Mucosa of rectum (tissue), 2 donors: Measurements from ENCODE around the gene P3H2.
A peak's percentile ranks its signal among the peaks of the same experiment; 100 is the strongest.
"Not testable (repeated sequence)": the region's sequence is repeated elsewhere in the genome, so short reads cannot be mapped to it uniquely, and the experiment has no call there.

ENCODE experiments used
- H3K27ac ChIP-seq, 2 donors: one replicate each; pipeline ENCODE4 v1.7.0; 2013; ENCODE audit warnings: inconsistent platforms in 2 of 2, low read depth in 2 of 2, low read length in 2 of 2
- H3K27me3 ChIP-seq, 2 donors: one replicate each; pipeline ENCODE4 v1.7.0; 2013; ENCODE audit warnings: low read length in 2 of 2; ENCODE audit not compliant: control insufficient read depth in 2 of 2, insufficient read depth in 2 of 2
- H3K36me3 ChIP-seq, 2 donors: one replicate each; pipeline ENCODE4 v1.7.0; 2013; ENCODE audit warnings: low read length in 2 of 2; ENCODE audit not compliant: control insufficient read depth in 2 of 2, insufficient read depth in 2 of 2
- H3K4me1 ChIP-seq, 2 donors: one replicate each; pipeline ENCODE4 v1.7.0; 2013; ENCODE audit warnings: low read length in 2 of 2, mild to moderate bottlenecking in 1 of 2; ENCODE audit not compliant: control insufficient read depth in 2 of 2, insufficient read depth in 2 of 2
- H3K4me3 ChIP-seq, 2 donors: one replicate each; pipeline ENCODE4 v1.7.0; 2013; ENCODE audit warnings: low read length in 2 of 2
- H3K9ac ChIP-seq, 2 donors: one replicate each; pipeline ENCODE4 v1.7.0; 2013; ENCODE audit warnings: low read length in 2 of 2, low read depth in 1 of 2, mild to moderate bottlenecking in 1 of 2
- H3K9me3 ChIP-seq, 2 donors: one replicate each; pipeline ENCODE4 v1.7.0; 2013; ENCODE audit warnings: low read length in 2 of 2; ENCODE audit not compliant: control insufficient read depth in 2 of 2
- donor health status: healthy.
- donor health status: Normal muscosa, but diverticular disease.

The P3H2 gene

GRCh38 chr3:190076601-190077394 is 43.9 kb downstream of the P3H2 start:
- Histone ChIP-seq H3K9ac (no peak overlapping the region), H3K4me3 (no peak overlapping the region), H3K9me3 (no peaks in the 10 kb centered on the region), H3K4me1 (peaks cover 0 to 4% of the 10 kb centered on the region in 2 donors), H3K27ac (no peak overlapping the region), H3K36me3 (no peaks in the 10 kb centered on the region), H3K27me3 (no peaks in the 10 kb centered on the region)

- Histone ChIP-seq H3K27me3 (no peaks in the 10 kb centered on the region), H3K4me3 (no peak overlapping the region), H3K9ac (no peak overlapping the region), H3K27ac (no peak overlapping the region), H3K4me1 (peaks cover 0 to 4% of the 10 kb centered on the region in 2 donors), H3K9me3 (no peaks in the 10 kb centered on the region), H3K36me3 (no peaks in the 10 kb centered on the region)
These were observed 44.6 kb downstream of the P3H2 start for GRCh38 chr3:190076136-190076535.

- H3K9me3 ChIP-seq, result no peaks in the 10 kb centered on the region
- no peaks in the 10 kb centered on the region for H3K36me3 ChIP-seq
- H3K4me3 ChIP-seq, result no peak overlapping the region
- peaks cover 0 to 4% of the 10 kb centered on the region in 2 donors for H3K4me1 ChIP-seq
- no peak overlapping the region for H3K9ac ChIP-seq
- no peaks in the 10 kb centered on the region for H3K27me3 ChIP-seq
- no peak overlapping the region for H3K27ac ChIP-seq
These were observed 45.9 kb downstream of the P3H2 start for GRCh38 chr3:190074817-190075216.

DNA sequence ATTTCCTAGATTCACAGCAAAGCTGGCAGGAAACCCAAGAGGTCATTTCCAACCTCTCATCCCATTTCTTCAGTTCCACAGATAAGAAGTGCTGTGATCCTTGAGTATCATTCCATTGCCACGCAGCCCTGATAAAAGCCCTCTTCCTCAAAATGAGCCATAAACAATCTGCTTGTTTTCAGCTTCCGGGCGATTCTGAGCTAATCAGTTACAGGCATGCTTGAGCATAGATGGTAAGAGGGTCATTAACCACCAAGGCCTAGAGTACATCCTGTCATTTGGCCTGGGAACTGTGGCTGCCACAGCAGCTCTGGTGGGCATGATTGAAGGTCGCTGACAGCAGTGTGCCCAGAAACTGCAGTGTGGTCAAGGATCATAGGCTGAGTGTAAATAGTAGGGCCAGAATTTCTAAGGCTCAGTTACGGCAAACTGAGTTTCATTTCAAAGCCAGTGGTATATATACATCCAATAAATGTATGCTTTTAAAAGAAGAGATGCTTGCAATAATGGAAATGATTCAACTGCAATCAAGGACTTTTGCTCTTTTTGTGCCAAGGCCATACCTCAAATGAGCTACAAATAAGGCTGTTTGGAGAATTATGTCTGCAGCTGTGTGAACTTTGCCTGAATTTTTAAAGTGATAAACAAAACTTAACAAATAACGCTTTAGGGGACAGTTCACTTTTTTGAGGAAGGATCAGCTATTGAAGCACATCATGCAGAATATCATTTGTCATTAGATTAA is 47.3 kb downstream of the P3H2 start:
- H3K9me3 ChIP-seq, result no peaks in the 10 kb centered on the region
- H3K4me3 ChIP-seq, result no peak overlapping the region
- H3K4me1 ChIP-seq, result peaks cover 0 to 4% of the 10 kb centered on the region in 2 donors
- no peak overlapping the region for H3K27ac ChIP-seq
- no peaks in the 10 kb centered on the region for H3K27me3 ChIP-seq
- H3K36me3 ChIP-seq, result no peaks in the 10 kb centered on the region
- H3K9ac ChIP-seq, result no peak overlapping the region

GRCh38 chr3:190072856-190073255 is 47.8 kb downstream of the P3H2 start:
- no peak overlapping the region for H3K9ac ChIP-seq
- H3K4me1 ChIP-seq, result peaks cover 0 to 4% of the 10 kb centered on the region in 2 donors
- no peak overlapping the region for H3K27ac ChIP-seq
- no peaks in the 10 kb centered on the region for H3K9me3 ChIP-seq
- H3K36me3 ChIP-seq, result no peaks in the 10 kb centered on the region
- H3K27me3 ChIP-seq, result no peaks in the 10 kb centered on the region
- no peak overlapping the region for H3K4me3 ChIP-seq

DNA sequence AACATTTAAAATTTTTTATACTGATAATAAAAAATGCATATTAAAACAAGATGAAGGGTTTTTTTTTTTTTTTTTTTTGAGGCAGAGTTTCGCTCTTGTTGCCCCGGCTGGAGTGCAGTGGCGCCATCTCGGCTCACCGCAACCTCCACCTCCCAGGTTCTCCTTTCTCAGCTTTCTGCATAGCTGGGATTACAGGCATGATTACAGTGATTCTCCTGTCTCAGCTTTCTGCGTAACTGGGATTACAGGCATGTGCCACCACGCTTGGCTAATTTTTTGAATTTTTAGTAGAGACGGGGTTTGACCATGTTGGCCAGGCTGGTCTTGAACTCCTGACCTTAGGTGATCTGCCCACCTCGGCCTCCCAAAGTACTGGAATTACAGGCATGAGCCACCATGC is 48.8 kb downstream of the P3H2 start:
- H3K9ac ChIP-seq, H3K4me1 ChIP-seq, H3K27me3 ChIP-seq, H3K27ac ChIP-seq, H3K36me3 ChIP-seq, H3K9me3 ChIP-seq, H3K4me3 ChIP-seq: not testable (repeated sequence)

- Histone ChIP-seq H3K27ac (no peak overlapping the region), H3K36me3 (no peaks in the 10 kb centered on the region), H3K9ac (no peak overlapping the region), H3K9me3 (no peaks in the 10 kb centered on the region), H3K4me3 (no peak overlapping the region), H3K4me1 (peaks cover 0 to 4% of the 10 kb centered on the region in 2 donors), H3K27me3 (no peaks in the 10 kb centered on the region)
These were observed 49.9 kb downstream of the P3H2 start for GRCh38 chr3:190070622-190071347.

- Histone ChIP-seq H3K27me3 (no peaks in the 10 kb centered on the region), H3K4me3 (no peak overlapping the region), H3K9ac (no peak overlapping the region), H3K36me3 (no peaks in the 10 kb centered on the region), H3K4me1 (peaks cover 2 to 14% of the 10 kb centered on the region in 2 donors), H3K27ac (peak overlapping the region; percentile 35 to 61), H3K9me3 (no peaks in the 10 kb centered on the region)
These were observed 55.5 kb downstream of the P3H2 start for GRCh38 chr3:190065204-190065603.

DNA sequence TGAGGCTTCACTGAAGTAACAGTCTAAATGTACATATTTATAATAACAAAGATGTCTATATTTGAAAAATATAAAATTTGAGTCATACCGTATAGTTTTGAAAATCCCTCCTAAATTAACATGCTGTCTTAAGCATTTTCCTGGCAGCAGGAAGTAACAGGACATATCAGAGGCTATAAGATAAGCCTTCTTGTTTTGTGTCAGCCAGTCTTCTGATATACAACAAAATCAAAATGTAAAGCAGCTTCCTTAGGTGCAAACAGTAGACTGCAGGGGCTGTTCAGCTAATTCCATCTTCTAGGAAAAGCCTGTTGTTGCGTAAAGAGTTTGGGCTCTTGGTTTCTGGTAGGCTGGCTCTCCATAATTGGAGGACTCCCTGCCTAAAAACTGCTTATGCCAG is 56.0 kb downstream of the P3H2 start:
- no peak overlapping the region for H3K4me3 ChIP-seq
- H3K9me3 ChIP-seq, result no peaks in the 10 kb centered on the region
- H3K27ac ChIP-seq, result peak overlapping the region; percentile 35 to 61
- H3K36me3 ChIP-seq, result no peaks in the 10 kb centered on the region
- H3K4me1 ChIP-seq, result peaks cover 2 to 14% of the 10 kb centered on the region in 2 donors
- no peaks in the 10 kb centered on the region for H3K27me3 ChIP-seq
- no peak overlapping the region for H3K9ac ChIP-seq

GRCh38 chr3:190064112-190064511 is 56.6 kb downstream of the P3H2 start:
- Histone ChIP-seq H3K4me1 (peaks cover 2 to 14% of the 10 kb centered on the region in 2 donors), H3K9ac (no peak overlapping the region), H3K36me3 (no peaks in the 10 kb centered on the region), H3K9me3 (no peaks in the 10 kb centered on the region), H3K27me3 (no peaks in the 10 kb centered on the region), H3K4me3 (no peak overlapping the region), H3K27ac (no peak overlapping the region)
